ENCODE measurements around the gene PDE6A. TPM values are rescaled to one million over a fixed set of nuclear protein-coding genes. Genes with fewer than 3 reads are reported as not detected.

The PDE6A gene
- polyA plus RNA-seq, 3 donors = 0.01 TPM; not detected in 2

- peaks cover 7 to 26% of the 10 kb centered on the region in 2 donors for H3K36me3 ChIP-seq (replicated peaks in 1 of 2; ENCODE audit: control insufficient read depth in 1 of 2, insufficient read depth in 2 of 2, low read length in 2 of 2)
- H3K9ac ChIP-seq (ENCODE audit: insufficient read depth, low read length, poor library complexity, severe bottlenecking) = no peak overlapping the region
- H3K27ac ChIP-seq (ENCODE audit: low read depth in 1 of 2, low read length in 2 of 2) = no peak overlapping the region
- intact Hi-C loops (cut with micrococcal nuclease) = no loop called here
- no peak for DNase-seq
- peaks cover 10% of the 10 kb centered on the region for H4K20me1 ChIP-seq (ENCODE audit: insufficient read depth, low read length)
- no peaks in the 10 kb centered on the region for H3K4me1 ChIP-seq (ENCODE audit: control insufficient read depth in 1 of 2, insufficient read depth in 2 of 2, low read length in 2 of 2)
- Mint-ChIP-seq H3K27ac (peak overlapping the region in 1 of 7 donors; percentile 24), H3K4me3 (no peak overlapping the region), H3K4me1 (peaks cover 12% of the 10 kb centered on the region), H3K36me3 (peaks cover 36 to 51% of the 10 kb centered on the region in 2 donors), H3K9me3 (no peaks in the 10 kb centered on the region), H3K27me3 (ENCODE audit: low read depth in 3 of 3) (no peaks in the 10 kb centered on the region)
- no peak overlapping the region for H3K4me2 ChIP-seq (replicated peaks; ENCODE audit: extremely low read depth, low read length, poor library complexity, severe bottlenecking)
- no peak for TF ChIP-seq CTCF (IDR thresholded peaks at IDR 0.05)
- no peak overlapping the region for H3K4me3 ChIP-seq (replicated peaks in 1 of 3; ENCODE audit: low read depth in 2 of 3, low read length in 3 of 3)
- H3K79me2 ChIP-seq (ENCODE audit: insufficient read depth, low read length) = no peaks in the 10 kb centered on the region
- 0% methylated on average over 1 of the region's 4 CpGs for WGBS (ENCODE audit: insufficient coverage)
- H2AFZ ChIP-seq (ENCODE audit: insufficient read depth, low read depth, low read length, poor library complexity, severe bottlenecking) = no peak overlapping the region
- H3K27me3 ChIP-seq (ENCODE audit: control insufficient read depth in 2 of 2, insufficient read depth in 2 of 2, low read length in 2 of 2) = no peaks in the 10 kb centered on the region
- no peaks in the 10 kb centered on the region for H3K9me3 ChIP-seq (replicated peaks in 1 of 2; ENCODE audit: control insufficient read depth in 1 of 2, insufficient read depth in 1 of 2, low read length in 2 of 2)
Observed at GRCh38 chr5:149857499-149857898, 87.1 kb downstream of the PDE6A start.

GRCh38 chr5:149855366-149855765 lies 89.2 kb downstream of the PDE6A start:
- Histone ChIP-seq H3K79me2 (ENCODE audit: insufficient read depth, low read length) (no peaks in the 10 kb centered on the region), H3K9ac (ENCODE audit: insufficient read depth, low read length, poor library complexity, severe bottlenecking) (no peak overlapping the region), H3K36me3 (replicated peaks in 1 of 2; ENCODE audit: control insufficient read depth in 1 of 2, insufficient read depth in 2 of 2, low read length in 2 of 2) (peaks cover 17 to 45% of the 10 kb centered on the region in 2 donors), H3K9me3 (replicated peaks in 1 of 2; ENCODE audit: control insufficient read depth in 1 of 2, insufficient read depth in 1 of 2, low read length in 2 of 2) (no peaks in the 10 kb centered on the region), H3K27ac (ENCODE audit: low read depth in 1 of 2, low read length in 2 of 2) (no peak overlapping the region), H4K20me1 (ENCODE audit: insufficient read depth, low read length) (peaks cover 14% of the 10 kb centered on the region), H3K4me2 (replicated peaks; ENCODE audit: extremely low read depth, low read length, poor library complexity, severe bottlenecking) (no peak overlapping the region), H3K4me1 (ENCODE audit: control insufficient read depth in 1 of 2, insufficient read depth in 2 of 2, low read length in 2 of 2) (no peaks in the 10 kb centered on the region), H3K27me3 (ENCODE audit: control insufficient read depth in 2 of 2, insufficient read depth in 2 of 2, low read length in 2 of 2) (no peaks in the 10 kb centered on the region), H3K4me3 (replicated peaks in 1 of 3; ENCODE audit: low read depth in 2 of 3, low read length in 3 of 3) (no peak overlapping the region), H2AFZ (ENCODE audit: insufficient read depth, low read depth, low read length, poor library complexity, severe bottlenecking) (no peak overlapping the region)
- Mint-ChIP-seq H3K36me3 (peaks cover 44 to 56% of the 10 kb centered on the region in 2 donors), H3K4me3 (no peak overlapping the region), H3K9me3 (no peaks in the 10 kb centered on the region), H3K4me1 (peaks cover 8% of the 10 kb centered on the region), H3K27me3 (ENCODE audit: low read depth in 3 of 3) (no peaks in the 10 kb centered on the region), H3K27ac (no peak overlapping the region)
- intact Hi-C loops (cut with micrococcal nuclease) = no loop called here
- no peak for DNase-seq
- 67% methylated on average over 2 of the region's 4 CpGs for WGBS (ENCODE audit: insufficient coverage)
- no peak for TF ChIP-seq CTCF (IDR thresholded peaks at IDR 0.05)

Data from CD14-positive monocyte (primary cell).